Measurements from ENCODE around the gene KAT6B.

DNA sequence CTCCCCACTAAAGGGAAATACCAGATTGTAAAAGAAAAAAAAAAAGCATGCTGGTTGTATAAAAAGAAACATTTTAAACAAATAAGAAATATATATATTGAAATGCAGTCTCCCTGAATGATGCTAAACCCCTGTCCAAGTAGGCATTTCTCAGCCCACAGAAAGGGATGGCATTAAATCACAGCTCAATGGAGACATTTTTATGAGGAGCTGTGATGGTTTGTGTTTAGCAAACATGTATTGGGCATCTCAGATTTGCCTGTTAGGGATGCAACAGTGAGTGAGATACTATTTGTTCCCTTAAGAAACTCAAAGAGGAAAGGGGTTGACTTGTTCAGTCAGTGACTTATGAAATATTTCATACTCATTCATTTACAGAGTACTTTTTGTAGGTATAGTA, 51.5 kb downstream of the KAT6B start:
- TF ChIP-seq EZH2phosphoT487 (IDR thresholded peaks at IDR 0.05; ENCODE audit: insufficient read depth, low read depth) (no peak), EZH2 (IDR thresholded peaks at IDR 0.05; ENCODE audit: insufficient read depth, poor library complexity, severe bottlenecking) (no peak)
